GM21528 (cell line): Measurements from ENCODE around the gene MXI1.
"Not testable (repeated sequence)": the region's sequence is repeated elsewhere in the genome, so short reads cannot be mapped to it uniquely, and the experiment has no call there.

ENCODE experiments used
- ATAC-seq: cut with Tn5 transposase; IDR thresholded peaks from one replicate; pipeline ENCODE4 v1.9.1; 2021; ENCODE audit warnings: mild to moderate bottlenecking, moderate library complexity; ENCODE audit not compliant: unreplicated experiment, low FRiP score

Gene MXI1

DNA sequence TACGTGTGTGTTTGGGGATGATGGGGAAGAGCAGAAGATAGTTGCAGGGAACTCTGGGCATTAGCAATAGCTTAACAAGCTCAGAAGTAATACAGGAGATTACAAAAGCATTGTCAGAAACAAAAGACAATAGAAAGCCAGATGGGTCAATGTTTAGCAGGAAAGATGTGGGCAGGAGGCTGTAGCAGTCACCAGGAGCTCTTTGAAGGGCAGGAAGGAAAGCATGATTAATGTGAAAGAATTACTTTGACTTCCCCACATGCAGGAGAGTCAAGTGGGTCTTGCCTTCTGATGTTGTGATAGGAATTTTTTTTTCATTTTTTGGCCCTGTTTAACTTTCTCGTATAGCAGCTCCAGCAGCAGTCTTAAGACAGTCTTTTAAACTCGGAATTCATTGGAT lies 103.3 kb downstream of the MXI1 start:
- no peak for ATAC-seq

DNA sequence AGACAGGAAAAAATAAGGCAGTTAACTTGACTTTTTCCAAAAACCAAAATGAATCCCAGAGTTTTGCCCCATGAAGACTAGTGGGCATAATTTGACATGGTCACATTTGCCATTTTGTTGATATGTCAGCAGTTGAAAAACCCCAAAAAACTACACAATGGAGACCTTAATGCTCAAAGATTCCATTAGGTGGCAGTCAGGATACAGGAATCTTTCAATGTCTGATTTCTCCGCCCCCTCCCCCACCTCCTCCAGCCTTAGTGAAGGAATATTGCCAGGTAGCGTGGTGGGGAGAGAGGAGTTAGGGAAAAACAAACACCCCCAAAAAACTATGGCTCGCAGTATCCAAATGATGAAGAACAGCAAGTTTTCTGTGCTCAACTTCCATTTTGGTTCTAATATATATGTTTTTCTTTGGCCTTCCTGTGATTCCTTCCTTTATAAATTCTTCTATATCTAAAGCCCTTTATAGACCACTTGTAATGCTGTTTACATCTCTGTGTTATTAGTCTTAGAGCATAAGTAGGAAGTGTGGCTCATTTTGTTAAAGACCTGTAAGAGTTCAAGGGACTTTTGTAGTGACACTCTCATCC lies 104.0 kb downstream of the MXI1 start:
- ATAC-seq = no peak

DNA sequence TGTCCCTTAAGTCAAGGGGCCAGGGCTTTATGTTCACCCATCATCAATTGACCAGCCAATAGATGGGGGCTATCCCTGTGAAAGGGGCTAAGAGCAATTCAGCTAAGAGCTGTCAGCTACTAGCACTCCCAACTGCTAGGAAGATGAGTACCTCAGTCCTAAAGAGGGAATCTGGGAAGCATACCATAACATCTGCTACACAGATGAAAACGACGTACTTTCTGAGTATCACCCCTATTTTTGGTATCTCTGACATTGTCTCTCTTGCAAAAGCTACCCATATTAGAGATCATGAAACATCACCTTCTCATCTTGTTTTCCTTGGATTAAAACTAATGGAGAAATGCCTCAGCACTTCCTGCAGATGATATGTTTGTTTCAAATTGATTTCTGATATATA lies 104.8 kb downstream of the MXI1 start:
- ATAC-seq = no peak

DNA sequence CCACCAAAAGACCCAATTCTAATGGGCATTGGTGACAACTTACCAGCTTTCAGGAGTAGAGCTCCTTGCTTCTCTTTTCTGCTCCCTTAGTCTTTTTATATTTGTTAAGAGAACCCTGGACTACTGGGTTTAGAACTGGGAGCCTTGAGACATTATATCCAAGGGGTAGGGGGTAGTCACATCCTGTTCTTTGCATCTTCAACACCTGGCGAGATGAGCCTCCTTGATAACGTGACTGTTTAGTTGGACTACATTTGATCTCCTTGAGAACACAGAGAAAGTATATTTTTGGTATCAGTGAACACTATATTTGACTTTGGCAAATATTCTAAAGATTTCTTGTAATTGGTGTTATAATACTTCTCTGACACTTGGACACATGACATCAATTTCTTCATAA lies 106.3 kb downstream of the MXI1 start:
- ATAC-seq = no peak

DNA sequence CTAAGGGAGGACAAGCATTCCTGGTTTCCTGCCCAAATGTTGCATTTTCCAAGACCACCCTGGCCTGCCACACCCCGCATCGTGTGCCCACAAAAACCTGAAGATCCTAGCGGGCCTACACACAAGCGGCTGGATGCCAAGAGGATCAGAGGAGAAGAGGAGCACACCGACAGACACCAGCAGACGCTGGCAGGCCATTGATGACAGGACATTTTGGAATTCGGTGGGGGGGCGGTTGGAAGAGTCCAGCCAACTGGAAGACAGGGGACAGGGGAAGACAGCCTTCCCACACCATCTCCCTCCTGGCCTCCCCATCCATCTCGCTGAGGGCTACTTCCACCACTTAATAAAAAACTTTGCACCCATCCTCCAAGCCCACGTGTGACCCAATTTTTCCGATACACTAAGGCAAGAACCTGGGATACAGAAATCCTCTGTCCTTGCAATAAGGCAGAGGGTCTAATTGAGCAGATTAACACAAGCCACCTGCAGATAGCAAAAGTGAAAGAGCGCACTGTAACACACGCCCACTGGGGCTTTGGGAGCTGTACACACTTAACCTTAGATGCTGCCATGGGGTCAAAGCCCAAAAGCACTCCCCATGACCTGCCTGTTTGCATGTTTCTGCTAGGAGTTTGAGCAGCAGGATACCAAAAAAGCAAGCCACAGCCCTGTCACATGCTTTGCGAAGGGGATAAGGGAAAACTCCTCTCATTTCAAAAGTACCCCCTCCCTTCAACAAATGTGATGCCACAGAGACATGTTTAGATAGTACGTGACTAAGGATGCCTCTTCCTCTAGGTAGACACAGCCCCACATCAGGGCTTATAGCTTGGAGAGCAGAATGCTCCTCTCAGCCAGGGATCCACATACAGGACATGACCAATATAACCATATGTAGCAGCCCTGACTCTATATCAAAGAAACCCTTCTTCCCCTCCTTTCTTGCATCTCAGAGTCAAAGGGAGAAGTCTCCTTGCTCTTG lies 110.8 kb downstream of the MXI1 start:
- no peak for ATAC-seq

DNA sequence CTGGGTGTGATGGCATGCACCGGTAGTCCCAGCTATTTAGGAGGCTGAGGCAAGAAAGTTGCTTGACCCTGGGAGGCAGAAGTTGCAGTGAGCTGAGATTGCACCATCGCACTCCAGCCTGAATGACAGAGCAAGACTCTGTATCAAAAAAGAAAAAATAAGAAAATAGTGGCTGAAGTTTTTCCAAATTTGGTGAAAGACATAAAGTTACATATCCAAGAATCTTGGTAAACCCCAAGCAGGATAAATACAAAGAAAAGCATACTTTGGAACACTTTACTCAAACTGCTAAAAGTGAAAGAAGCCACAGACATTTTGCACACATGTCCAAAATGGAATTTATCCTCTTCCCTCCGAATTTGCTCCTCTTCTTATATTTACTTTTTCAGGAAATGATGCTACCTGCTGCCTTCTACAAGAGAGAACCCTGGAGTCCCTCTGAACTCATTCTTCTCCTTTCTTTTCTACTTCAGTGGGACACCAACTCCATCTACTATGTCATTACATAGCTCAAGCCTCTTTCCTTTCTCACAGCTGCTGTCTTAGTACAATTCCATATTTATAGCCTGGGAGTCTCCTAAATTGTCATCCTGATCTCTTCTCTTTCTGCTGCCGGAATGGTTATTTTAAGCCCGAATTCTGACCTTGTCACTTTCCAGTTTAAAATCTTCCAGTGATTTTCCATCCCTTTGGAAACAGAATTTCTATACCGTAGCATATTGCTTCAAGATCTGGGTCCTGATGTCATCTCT lies 114.6 kb downstream of the MXI1 start:
- no peak for ATAC-seq

DNA sequence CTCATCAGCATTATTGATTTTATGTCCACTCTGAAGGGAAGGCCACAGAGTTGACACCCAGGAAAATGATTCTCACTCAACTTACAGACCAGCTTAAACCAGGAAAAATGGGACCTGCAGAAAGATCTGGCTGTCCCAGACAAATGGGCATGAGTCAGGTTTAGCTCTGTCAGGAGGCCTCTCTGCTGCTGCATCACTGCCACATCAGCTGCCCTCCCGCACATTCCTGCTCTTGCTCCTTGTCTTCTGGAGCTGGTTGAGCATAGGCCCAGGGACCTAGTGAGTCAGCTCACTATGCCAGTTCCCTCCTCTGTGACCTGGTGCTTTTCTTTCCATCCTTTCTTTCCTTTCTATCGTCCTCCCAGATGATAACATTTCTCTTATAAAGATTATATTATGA lies 116.1 kb downstream of the MXI1 start:
- ATAC-seq = no peak

DNA sequence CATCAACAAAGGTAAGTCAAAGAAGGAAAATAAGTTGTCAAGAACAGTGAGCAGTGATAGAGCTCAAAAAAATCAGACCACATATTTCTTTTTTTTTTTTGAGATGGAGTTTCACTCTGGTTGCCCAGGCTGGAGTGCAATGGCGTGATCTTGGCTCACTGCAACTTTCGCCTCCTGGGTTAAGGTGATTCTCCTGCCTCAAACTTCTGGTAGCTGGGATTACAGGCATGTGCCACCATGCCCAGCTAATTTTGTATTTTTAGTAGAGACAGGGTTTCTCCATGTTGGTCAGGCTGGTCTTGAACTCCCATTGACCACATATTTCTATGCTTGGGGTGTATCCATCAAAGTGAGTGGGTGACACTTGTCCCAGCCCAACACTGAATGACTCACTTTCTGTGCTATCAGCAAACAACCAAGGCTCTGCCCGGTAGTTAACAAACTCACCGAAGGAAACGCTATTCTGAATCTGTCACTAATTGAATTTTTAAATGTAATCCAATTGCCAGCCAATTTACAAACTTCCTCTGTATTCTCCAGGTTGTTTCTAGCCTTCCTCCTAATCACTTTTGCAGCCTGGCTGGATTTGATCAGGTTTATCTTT lies 116.9 kb downstream of the MXI1 start:
- no peak for ATAC-seq

DNA sequence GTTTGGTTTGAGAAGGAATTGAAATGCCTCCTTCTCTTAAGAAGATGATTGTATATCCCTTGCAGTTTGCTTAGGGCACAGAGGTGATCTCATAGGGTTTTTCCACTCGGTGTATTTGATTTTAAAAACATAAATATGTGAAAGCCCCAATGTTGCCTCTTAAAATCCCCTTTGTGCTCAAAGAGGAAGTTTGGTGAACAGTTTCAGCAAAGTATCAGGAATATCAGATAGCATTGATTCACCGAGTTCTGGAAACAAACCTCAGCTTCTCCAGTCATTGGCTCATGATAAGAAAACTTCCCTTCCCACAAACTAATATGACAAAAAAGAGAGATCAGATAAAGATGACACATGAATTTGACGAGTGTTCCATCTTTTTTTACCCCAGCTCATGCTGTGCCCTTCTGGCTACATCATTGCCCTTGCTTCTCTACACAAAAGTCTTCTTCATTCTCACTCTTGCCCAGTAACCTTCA lies 117.4 kb downstream of the MXI1 start:
- ATAC-seq = peak; percentile 52

DNA sequence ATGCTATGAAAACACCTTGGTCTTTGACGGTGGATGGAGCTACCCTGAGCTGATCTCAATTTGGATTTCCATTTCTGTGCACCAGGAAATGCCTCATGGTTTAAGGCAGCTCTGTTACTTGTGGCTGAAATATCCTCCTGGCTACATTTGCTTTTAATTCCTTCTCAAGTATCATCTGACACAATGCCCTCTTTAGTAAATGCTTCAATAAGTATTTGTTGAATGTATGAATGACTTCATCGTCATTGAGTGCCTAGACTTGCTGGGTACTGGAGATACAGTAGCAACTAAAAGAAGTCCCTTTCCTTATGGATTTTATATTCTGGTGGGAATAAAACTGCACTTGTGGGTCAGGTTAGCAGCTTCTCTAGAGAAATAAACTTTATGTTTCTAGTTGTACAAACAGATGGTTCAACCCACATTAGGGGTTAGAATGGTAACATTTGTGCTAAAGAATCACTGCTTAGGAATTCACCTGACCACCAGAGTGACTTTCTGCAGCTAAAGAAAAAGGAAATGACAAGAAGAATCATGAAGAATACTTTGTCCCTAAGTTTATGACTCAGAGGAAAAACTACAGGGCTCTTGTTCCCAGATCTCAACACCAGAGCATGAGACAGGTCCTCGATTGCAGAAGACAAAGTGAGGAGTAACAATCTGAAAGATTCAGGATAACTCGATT lies 119.1 kb downstream of the MXI1 start:
- no peak for ATAC-seq

DNA sequence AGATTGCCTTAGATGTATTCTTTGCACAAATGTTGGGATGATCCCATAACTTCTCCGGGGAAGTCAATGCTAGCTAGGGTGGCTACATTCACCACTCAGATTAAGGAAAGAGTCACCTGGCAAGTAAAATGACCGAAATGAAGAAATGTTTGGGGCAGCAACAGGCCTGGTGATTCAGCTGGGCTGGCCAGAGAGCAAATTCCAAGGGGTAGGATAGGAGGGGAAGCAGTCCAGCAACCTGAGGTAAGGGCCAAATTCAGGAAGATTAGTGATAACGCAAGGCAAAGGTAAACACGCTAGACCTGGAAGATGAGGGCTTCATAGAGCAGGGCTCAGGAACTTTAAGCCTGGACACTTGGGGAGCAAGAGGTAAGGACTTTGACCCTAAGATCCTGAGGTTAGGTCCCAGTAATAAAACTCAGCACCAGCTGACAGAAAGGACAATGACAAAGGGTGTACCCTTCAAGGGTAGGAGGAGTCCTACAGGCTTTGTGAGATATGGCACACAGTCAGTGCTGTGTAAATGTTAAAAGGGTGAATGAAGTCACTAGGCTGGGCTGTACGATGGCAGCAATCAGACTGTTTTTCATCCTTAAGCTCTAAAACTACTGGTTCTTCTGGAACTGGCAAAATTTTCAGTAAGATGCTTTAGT lies 120.0 kb downstream of the MXI1 start:
- no peak for ATAC-seq

DNA sequence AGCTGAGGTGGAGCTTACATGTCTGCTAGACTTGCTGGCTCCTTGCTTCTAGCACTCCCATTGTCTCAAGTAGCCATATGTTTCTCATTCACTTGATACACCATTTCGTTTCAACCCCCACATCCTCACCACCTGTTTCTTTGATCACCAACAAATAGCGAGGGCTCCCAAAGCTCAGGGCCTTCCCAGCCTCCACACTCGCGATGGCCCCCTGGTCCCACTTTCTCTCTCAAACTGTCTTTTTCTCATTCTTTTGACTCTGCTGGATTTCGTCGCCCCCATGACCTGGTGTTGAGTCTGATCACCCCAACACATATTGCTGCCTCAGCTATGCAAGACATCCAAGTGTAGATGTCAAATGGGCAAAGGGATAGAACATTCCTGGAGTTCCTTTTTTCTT lies 123.3 kb downstream of the MXI1 start:
- ATAC-seq = no peak

DNA sequence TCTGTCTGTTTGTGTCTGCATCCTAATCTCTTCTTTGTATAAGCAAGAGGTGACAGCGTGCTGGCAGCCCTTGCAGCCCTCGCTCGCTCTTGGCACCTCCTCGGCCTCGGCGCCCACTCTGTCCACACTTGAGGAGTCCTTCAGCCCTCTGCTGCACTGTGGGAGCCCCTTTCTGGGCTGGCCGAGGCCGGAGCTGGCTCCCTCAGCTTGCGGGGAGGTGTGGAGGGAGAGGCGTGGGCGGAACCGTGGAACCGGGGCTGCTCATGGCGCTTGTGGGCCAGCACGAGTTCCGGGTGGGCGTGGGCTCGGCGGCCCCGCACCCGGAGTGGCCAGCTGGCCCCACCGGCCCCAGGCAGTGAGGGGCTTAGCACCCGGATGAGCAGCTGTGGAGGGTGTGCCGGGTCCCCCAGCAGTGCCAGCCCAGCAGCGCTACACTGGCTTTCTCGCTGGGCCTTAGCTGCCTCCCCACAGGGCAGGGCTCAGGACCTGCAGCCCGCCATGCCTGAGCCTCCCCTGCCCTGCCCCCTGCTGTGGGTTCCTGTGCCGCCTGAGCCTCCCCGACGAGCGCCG lies 123.9 kb downstream of the MXI1 start:
- ATAC-seq = not testable (repeated sequence)

DNA sequence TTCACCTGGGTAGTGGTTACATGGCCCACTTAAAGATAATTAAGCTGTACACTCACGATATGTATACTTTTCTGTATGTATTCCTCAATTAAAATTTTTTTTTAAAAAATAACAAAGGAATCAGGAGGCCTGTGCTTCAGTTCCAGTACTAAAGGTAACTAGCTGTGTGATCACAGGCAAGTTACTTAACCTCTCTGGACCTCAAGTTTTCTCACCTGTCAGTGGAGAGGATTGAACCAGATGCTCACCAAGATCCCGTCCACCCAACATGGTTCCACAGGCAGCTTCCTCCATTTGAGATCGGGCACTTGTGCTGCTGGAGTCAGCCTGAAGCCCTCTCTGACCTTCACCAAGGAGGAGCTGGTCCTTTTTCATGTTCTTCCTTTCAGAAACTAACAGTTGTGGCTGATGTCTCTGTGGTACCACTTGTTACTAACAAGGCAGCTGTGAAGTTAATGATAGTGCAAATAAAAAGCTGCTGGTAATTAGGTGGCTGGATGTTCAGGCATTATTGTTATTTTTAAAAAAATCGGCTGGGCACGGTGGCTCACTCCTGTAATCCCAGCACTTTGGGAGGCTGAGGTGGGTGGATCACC lies 126.8 kb downstream of the MXI1 start:
- ATAC-seq = no peak

DNA sequence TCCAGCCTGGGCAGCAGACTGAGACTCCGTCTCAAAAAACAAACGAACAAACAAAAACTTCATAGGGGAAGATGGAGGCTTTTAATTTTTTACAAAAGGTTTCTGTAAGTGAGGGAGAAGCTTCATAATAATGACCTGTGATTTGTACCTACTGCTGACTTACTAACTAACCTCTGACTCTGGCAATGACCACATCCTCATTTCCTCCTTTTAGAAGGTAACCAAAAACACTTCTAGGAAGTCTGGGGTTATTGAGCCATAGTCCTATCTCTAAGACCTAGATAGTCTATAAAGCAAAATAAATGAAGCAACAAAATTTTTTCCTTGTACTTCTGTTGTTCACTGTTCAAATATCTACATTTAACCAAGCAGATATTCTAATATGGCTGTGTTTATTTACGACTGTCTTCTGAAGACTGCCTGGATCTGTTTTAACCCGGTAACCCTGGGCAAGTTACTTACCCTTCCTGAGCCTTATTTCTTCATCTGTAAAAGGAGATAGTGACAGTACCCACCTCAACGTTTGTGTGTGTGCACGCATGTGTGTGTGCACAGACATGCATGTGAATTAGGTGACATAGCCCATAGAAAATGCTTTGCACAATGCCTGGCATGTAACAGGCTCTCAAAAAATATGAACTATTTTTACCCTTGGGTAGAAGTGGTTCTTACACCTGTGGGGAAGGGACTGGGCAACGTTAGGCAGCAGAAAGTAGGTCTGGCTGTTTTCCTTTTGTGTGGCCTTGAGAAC lies 128.1 kb downstream of the MXI1 start:
- ATAC-seq = no peak

DNA sequence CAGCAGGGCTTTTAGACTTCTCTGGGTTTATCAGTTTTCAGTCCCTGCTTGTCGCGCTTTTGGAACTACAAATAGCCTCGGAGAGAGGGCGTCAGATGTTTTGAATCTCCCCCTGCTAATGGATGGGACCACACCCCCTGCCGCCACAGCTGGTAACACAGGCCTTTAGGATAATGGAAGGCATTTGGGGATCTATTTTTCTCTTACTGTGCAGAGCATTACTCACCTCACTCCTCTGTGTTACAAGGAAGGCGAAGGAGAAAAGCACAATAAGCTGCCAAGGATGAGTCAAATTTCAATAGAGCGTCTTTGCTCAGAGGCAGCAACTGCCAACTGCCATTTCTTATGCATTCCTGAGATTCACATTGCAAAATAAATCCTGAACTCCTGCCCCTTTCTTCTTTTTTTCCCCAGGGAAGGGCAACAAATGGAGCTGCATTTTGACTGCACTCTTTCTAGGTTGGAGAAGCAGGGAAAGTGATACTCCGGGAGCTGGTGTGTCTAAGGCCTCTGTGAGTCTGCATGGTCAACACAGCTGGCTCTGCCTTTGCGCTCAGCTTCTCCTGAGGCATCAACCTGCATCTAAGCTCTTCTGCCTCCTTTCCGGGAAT lies 128.8 kb downstream of the MXI1 start:
- no peak for ATAC-seq
